ENCODE data around the gene TMEM130. TPM values are rescaled to one million over a fixed set of nuclear protein-coding genes. Genes with fewer than 3 reads are reported as not detected.
"Not testable (repeated sequence)": the region's sequence is repeated elsewhere in the genome, so short reads cannot be mapped to it uniquely, and the experiment has no call there.

The TMEM130 gene
- total and polyA plus RNA-seq, 2 donors (not counting 1 experiment from before 2014, with no cell fraction given), result 0.66 to 2.6 TPM

GRCh38 chr7:98874942-98875341 lies 5.1 kb upstream of the TMEM130 start:
- Histone ChIP-seq H4K20me1 (ENCODE audit: control insufficient read depth, extremely low read depth, insufficient read depth, low read length) (no peaks in the 10 kb centered on the region), H3K9ac (ENCODE audit: insufficient read depth, low read length) (no peak overlapping the region), H3K36me3 (ENCODE audit: control insufficient read depth, insufficient read depth, low read length) (no peaks in the 10 kb centered on the region), H3K4me2 (ENCODE audit: extremely low read depth, insufficient read depth, low read length) (no peak overlapping the region), H3K27me3 (ENCODE audit: control insufficient read depth, insufficient read depth, low read length) (peaks cover 2% of the 10 kb centered on the region), H2AFZ (ENCODE audit: low read length) (no peak overlapping the region), H3K27ac (ENCODE audit: insufficient read depth, low read length) (no peak overlapping the region), H3K79me2 (ENCODE audit: control insufficient read depth, insufficient read depth, low read length) (peaks cover 15% of the 10 kb centered on the region), H3K4me1 (ENCODE audit: control insufficient read depth, extremely low read depth, insufficient read depth, low read length) (peaks cover 4% of the 10 kb centered on the region), H3K4me3 (replicated peaks in 1 of 4; ENCODE audit: control extremely low read depth in 1 of 4, insufficient read depth in 1 of 4, low read depth in 3 of 4, low read length in 4 of 4) (no peak overlapping the region), H3K9me3 (ENCODE audit: control insufficient read depth, insufficient read depth, low read depth, low read length) (no peaks in the 10 kb centered on the region)
- no peak for TF ChIP-seq EZH2 (IDR thresholded peaks at IDR 0.05; ENCODE audit: low read length, missing control alignments)
- TF ChIP-seq, protein P1, sequence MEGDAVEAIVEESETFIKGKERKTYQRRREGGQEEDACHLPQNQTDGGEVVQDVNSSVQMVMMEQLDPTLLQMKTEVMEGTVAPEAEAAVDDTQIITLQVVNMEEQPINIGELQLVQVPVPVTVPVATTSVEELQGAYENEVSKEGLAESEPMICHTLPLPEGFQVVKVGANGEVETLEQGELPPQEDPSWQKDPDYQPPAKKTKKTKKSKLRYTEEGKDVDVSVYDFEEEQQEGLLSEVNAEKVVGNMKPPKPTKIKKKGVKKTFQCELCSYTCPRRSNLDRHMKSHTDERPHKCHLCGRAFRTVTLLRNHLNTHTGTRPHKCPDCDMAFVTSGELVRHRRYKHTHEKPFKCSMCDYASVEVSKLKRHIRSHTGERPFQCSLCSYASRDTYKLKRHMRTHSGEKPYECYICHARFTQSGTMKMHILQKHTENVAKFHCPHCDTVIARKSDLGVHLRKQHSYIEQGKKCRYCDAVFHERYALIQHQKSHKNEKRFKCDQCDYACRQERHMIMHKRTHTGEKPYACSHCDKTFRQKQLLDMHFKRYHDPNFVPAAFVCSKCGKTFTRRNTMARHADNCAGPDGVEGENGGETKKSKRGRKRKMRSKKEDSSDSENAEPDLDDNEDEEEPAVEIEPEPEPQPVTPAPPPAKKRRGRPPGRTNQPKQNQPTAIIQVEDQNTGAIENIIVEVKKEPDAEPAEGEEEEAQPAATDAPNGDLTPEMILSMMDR (conservative IDR thresholded peaks at IDR 0.05 in 1 of 2, IDR thresholded peaks at IDR 0.05 in 1 of 2; ENCODE audit: low read depth in 1 of 2, low read length in 2 of 2), result no peak
- no peak for DNase-seq (ENCODE audit: low read depth in 2 of 2)

DNA sequence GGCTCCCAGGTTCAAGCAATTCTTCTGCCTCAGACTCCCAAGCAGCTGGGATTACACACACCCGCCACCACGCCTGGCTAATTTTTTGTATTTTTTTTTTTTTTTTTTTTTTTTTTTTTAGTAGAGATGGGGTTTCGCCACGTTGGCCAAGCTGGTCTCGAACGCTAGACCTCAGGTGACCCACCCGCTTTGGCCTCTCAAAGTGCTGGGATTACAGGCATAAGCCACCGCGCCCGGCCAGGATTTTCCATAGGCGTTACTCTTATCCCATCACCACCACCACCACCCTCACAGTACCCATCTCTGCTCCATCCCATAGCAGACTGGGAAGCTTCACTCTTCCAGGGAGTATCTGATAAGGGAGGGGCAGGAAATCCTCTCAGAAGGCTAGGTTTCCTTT lies 3.8 kb upstream of the TMEM130 start:
- H3K27ac ChIP-seq (ENCODE audit: insufficient read depth, low read length); H4K20me1 ChIP-seq (ENCODE audit: control insufficient read depth, extremely low read depth, insufficient read depth, low read length); H3K4me2 ChIP-seq (ENCODE audit: extremely low read depth, insufficient read depth, low read length); H3K4me1 ChIP-seq (ENCODE audit: control insufficient read depth, extremely low read depth, insufficient read depth, low read length); H3K9me3 ChIP-seq (ENCODE audit: control insufficient read depth, insufficient read depth, low read depth, low read length); H3K79me2 ChIP-seq (ENCODE audit: control insufficient read depth, insufficient read depth, low read length); H3K36me3 ChIP-seq (ENCODE audit: control insufficient read depth, insufficient read depth, low read length); H3K4me3 ChIP-seq (replicated peaks in 1 of 4; ENCODE audit: control extremely low read depth in 1 of 4, insufficient read depth in 1 of 4, low read depth in 3 of 4, low read length in 4 of 4); H2AFZ ChIP-seq (ENCODE audit: low read length); H3K27me3 ChIP-seq (ENCODE audit: control insufficient read depth, insufficient read depth, low read length); H3K9ac ChIP-seq (ENCODE audit: insufficient read depth, low read length); DNase-seq (ENCODE audit: low read depth in 2 of 2): not testable (repeated sequence)

DNA sequence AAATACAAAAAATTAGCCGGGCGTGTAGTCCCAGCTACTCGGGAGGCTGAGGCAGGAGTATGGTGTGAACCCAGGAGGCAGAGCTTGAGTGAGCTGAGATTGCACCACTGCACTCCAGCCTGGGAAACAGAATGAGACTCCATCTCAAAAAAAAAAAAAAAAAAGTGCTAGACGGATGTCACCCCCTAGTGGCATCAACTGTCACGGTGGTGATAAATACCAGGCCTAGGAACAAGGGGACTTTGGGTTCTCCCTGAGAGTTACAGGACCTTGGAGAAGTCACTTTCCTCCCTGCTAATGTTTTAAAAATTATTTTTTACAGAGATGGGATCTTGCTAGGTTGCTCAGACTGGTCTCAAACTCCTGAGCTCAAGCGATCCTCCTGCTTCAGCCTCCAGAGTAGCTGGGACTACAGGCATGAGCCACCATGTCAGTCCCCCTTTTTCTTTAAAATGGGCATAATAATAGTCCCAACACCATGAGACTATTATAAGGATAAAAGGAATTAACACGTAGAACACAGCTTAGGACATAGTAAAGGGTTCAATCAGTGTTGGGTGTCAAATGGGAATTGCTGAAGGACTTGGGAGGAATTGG lies 2.6 kb upstream of the TMEM130 start:
- H3K4me2 ChIP-seq (ENCODE audit: extremely low read depth, insufficient read depth, low read length), result no peak overlapping the region
- no peaks in the 10 kb centered on the region for H3K4me1 ChIP-seq (ENCODE audit: control insufficient read depth, extremely low read depth, insufficient read depth, low read length)
- no peaks in the 10 kb centered on the region for H3K36me3 ChIP-seq (ENCODE audit: control insufficient read depth, insufficient read depth, low read length)
- H3K9me3 ChIP-seq (ENCODE audit: control insufficient read depth, insufficient read depth, low read depth, low read length), result no peaks in the 10 kb centered on the region
- H3K79me2 ChIP-seq (ENCODE audit: control insufficient read depth, insufficient read depth, low read length), result no peaks in the 10 kb centered on the region
- peaks cover 13% of the 10 kb centered on the region for H3K27me3 ChIP-seq (ENCODE audit: control insufficient read depth, insufficient read depth, low read length)
- H3K9ac ChIP-seq (ENCODE audit: insufficient read depth, low read length), result no peak overlapping the region
- no peak overlapping the region for H2AFZ ChIP-seq (ENCODE audit: low read length)
- TF ChIP-seq, protein P1 (conservative IDR thresholded peaks at IDR 0.05 in 1 of 2, IDR thresholded peaks at IDR 0.05 in 1 of 2; ENCODE audit: low read depth in 1 of 2, low read length in 2 of 2), result peak; percentile 10 to 27
- TF ChIP-seq EZH2 (IDR thresholded peaks at IDR 0.05; ENCODE audit: low read length, missing control alignments), result no peak
- no peaks in the 10 kb centered on the region for H4K20me1 ChIP-seq (ENCODE audit: control insufficient read depth, extremely low read depth, insufficient read depth, low read length)
- no peak overlapping the region for H3K27ac ChIP-seq (ENCODE audit: insufficient read depth, low read length)
- H3K4me3 ChIP-seq (replicated peaks in 1 of 4; ENCODE audit: control extremely low read depth in 1 of 4, insufficient read depth in 1 of 4, low read depth in 3 of 4, low read length in 4 of 4), result no peak overlapping the region
- peak in 1 of 2 donors; percentile 26 for DNase-seq (ENCODE audit: low read depth in 2 of 2)
